ENCODE measurements around the gene CASP2. TPM values are rescaled to one million over a fixed set of nuclear protein-coding genes. Genes with fewer than 3 reads are reported as not detected.

CASP2 gene
- total and polyA plus RNA-seq, 2 of the 8 experiments (the other 6 are each of a cell fraction or from before 2014, with no cell fraction given): 23.7 to 35.3 TPM

DNA sequence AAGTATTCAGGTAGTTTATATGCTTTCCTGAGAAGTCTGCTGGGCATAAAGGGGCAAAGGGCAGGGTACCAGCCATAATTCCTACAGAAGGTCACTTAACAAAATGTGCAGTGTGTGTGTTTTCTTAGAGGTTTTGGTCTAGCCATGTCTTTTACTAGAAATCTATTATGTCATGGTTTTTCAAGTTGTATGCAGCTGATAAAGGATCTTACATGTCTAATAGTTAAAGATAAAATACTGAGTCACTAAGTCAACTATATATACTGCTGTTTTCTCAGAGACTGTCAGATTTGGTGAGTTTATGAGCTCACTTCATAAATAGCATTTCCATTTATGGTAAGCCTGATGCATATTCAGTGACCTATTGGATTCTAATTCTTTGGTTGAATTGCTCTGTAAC lies 7.7 kb downstream of the CASP2 start:
- Histone ChIP-seq H2AFZ (ENCODE audit: low read length) (no peak overlapping the region), H3K23ac (ENCODE audit: insufficient read length) (no peak overlapping the region), H3K23me2 (ENCODE audit: low read depth, low read length) (no peaks in the 10 kb centered on the region), H4K8ac (ENCODE audit: extremely low read depth, insufficient read depth, low read length) (no peak overlapping the region), H4K5ac (ENCODE audit: insufficient read length, low read depth, low read length) (no peak overlapping the region), H3K18ac (ENCODE audit: extremely low read depth, low read length) (no peak overlapping the region), H3K36me3 (ENCODE audit: control insufficient read depth in 2 of 4, insufficient read depth in 4 of 4, low read length in 3 of 4) (peaks cover 38 to 93% (median 70%) of the 10 kb centered on the region in 4 experiments), H2BK15ac (ENCODE audit: low read length) (no peak overlapping the region), H3K79me2 (ENCODE audit: control insufficient read depth in 1 of 2, insufficient read depth in 2 of 2, low read length in 2 of 2) (peaks cover 0 to 16% of the 10 kb centered on the region in 2 experiments; a peak in 2 of 4 replicates), H2BK12ac (ENCODE audit: low read depth, low read length) (no peak overlapping the region), H3K56ac (replicated peaks; ENCODE audit: insufficient read length, low read depth, low read length) (no peak overlapping the region), H3K27ac (ENCODE audit: low read depth, low read length) (no peak overlapping the region), H3K27me3 (replicated peaks in 1 of 4; ENCODE audit: control insufficient read depth in 3 of 4, extremely low read depth in 1 of 4, insufficient read depth in 3 of 4, low read length in 3 of 4) (no peaks in the 10 kb centered on the region), H3K9ac (replicated peaks in 1 of 4; ENCODE audit: extremely low read depth in 1 of 4, low read depth in 3 of 4, low read length in 3 of 4) (no peak overlapping the region), H4K20me1 (replicated peaks in 1 of 2; ENCODE audit: control insufficient read depth in 1 of 2, insufficient read depth in 2 of 2, low read length in 2 of 2) (peaks cover 0 to 9% of the 10 kb centered on the region in 2 experiments), H3K4me1 (replicated peaks in 1 of 4; ENCODE audit: control insufficient read depth in 3 of 4, insufficient read depth in 4 of 4, low read length in 3 of 4) (no peaks in the 10 kb centered on the region), H3K9me3 (ENCODE audit: insufficient read depth in 2 of 2, low read depth in 1 of 2, low read length in 1 of 2) (no peaks in the 10 kb centered on the region), H4K91ac (replicated peaks; ENCODE audit: insufficient read length, low read length) (no peak overlapping the region), H2BK5ac (ENCODE audit: low read depth, low read length) (no peak overlapping the region), H2BK120ac (replicated peaks; ENCODE audit: low read depth, low read length) (no peak overlapping the region), H3K4me2 (ENCODE audit: insufficient read depth in 1 of 2, low read depth in 2 of 2, low read length in 2 of 2) (no peak overlapping the region), H3K4me3 (ENCODE audit: extremely low read depth in 1 of 4, insufficient read depth in 2 of 4, low read depth in 3 of 4, low read length in 4 of 4) (no peak overlapping the region), H2AK5ac (ENCODE audit: low read depth, low read length) (no peak overlapping the region), H3K4ac (replicated peaks; ENCODE audit: insufficient read length, low read depth, low read length) (no peak overlapping the region), H3K14ac (ENCODE audit: insufficient read length) (no peak overlapping the region), H3K79me1 (ENCODE audit: low read depth, low read length) (no peaks in the 10 kb centered on the region; the same call in 1 of the 2 replicates), H2BK20ac (ENCODE audit: low read length) (no peak overlapping the region)
- no peak for DNase-seq (ENCODE audit: low read depth in 1 of 2, low spot score in 2 of 2)
- no peak for FAIRE-seq
- no peak for TF ChIP-seq POLR2AphosphoS5 (IDR thresholded peaks at IDR 0.05; ENCODE audit: low read depth, low read length)
- no peak for TF ChIP-seq EZH2 (IDR thresholded peaks at IDR 0.05; ENCODE audit: low read depth, low read length, severe bottlenecking)
- TF ChIP-seq CHD2 (IDR thresholded peaks at IDR 0.05; ENCODE audit: low read length): no peak
- TF ChIP-seq TEAD4 (IDR thresholded peaks at IDR 0.05; ENCODE audit: low read depth, low read length): no peak
- TF ChIP-seq SIX5 (IDR thresholded peaks at IDR 0.05; ENCODE audit: low read depth, low read length): no peak
- TF ChIP-seq CEBPB (IDR thresholded peaks at IDR 0.05; ENCODE audit: low read depth, low read length): no peak
- TF ChIP-seq EGR1 (IDR thresholded peaks at IDR 0.05; ENCODE audit: borderline replicate concordance, low read depth, low read length): no peak
- no peak for TF ChIP-seq KDM4A (IDR thresholded peaks at IDR 0.05; ENCODE audit: low read depth, low read length, severe bottlenecking)
- TF ChIP-seq, protein P1, sequence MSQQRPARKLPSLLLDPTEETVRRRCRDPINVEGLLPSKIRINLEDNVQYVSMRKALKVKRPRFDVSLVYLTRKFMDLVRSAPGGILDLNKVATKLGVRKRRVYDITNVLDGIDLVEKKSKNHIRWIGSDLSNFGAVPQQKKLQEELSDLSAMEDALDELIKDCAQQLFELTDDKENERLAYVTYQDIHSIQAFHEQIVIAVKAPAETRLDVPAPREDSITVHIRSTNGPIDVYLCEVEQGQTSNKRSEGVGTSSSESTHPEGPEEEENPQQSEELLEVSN (IDR thresholded peaks at IDR 0.05): no peak
- TF ChIP-seq, protein P2, sequence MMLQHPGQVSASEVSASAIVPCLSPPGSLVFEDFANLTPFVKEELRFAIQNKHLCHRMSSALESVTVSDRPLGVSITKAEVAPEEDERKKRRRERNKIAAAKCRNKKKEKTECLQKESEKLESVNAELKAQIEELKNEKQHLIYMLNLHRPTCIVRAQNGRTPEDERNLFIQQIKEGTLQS (IDR thresholded peaks at IDR 0.05; ENCODE audit: insufficient read depth, low read depth, low read length): no peak
- ChIA-PET CTCF (ENCODE audit: partially characterized antibody) (interaction anchor here (0.7 to 9.1 kb wide), 10 partner anchors 12 to 121 kb away, joined by 3 to 91 read pairs (median 4); partner anchors contain the start of genes CLCN1 and EPHA1), POLR2A (ENCODE audit: partially characterized antibody) (interaction anchor here (0.9 to 1.6 kb wide), 4 partner anchors 8 to 60 kb away, joined by 3 to 4 read pairs (median 3); partner anchors contain the start of gene CASP2)

Measured in H1 (cell line).